ENCODE measurements around the gene WNT7B. TPM values are rescaled to one million over a fixed set of nuclear protein-coding genes. Genes with fewer than 3 reads are reported as not detected.

WNT7B gene
- total and polyA plus RNA-seq, 2 donors (not counting 1 experiment from before 2014, with no cell fraction given) = 0.22 to 0.67 TPM

DNA sequence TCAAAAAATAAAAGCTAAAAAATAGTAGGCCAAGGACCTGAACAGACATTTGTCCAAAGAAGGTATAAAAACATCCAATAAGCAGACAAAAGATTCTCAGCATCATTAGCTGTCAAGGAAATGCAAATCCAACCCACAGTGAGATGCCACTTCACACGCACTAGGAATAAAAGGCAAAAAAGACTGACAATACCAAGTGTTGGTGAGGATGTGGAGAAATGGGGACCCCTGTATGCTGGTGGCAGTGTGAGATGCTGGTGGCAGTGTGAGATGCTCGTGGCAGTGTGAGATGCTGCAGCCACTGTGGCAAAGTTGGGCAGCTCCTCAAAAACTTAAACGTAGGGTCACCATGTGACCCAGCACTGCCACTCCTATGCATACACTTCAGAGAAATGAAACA lies 38.0 kb downstream of the WNT7B start:
- H3K9me3 ChIP-seq (ENCODE audit: control extremely low read depth in 1 of 3, control insufficient read depth in 2 of 3, insufficient read depth in 1 of 3, low read length in 2 of 3) = peaks cover 0 to 16% (median 0%) of the 10 kb centered on the region in 3 donors
- ChIA-PET CTCF (no interaction called here), POLR2A (no interaction called here)
- no peak for DNase-seq
- Mint-ChIP-seq H3K4me3 (no peak overlapping the region), H3K27ac (no peak overlapping the region), H3K9me3 (ENCODE audit: insufficient read depth) (peaks cover 4% of the 10 kb centered on the region), H3K4me1 (no peaks in the 10 kb centered on the region), H3K27me3 (peaks cover 12% of the 10 kb centered on the region)
- no CpG with 5 or more reads among the region's 3 CpGs for WGBS (ENCODE audit: insufficient coverage)
- H3K4me1 ChIP-seq (ENCODE audit: control insufficient read depth in 2 of 2, insufficient read depth in 2 of 2, low read length in 2 of 2) = no peaks in the 10 kb centered on the region
- no peaks in the 10 kb centered on the region for H4K20me1 ChIP-seq (ENCODE audit: control insufficient read depth, insufficient read depth, low read length, poor library complexity, severe bottlenecking)
- intact Hi-C loops (cut with micrococcal nuclease) = no loop called here
- no peak for TF ChIP-seq EZH2 (IDR thresholded peaks at IDR 0.05; ENCODE audit: borderline replicate concordance, insufficient read depth, low read depth, low read length, poor library complexity, severe bottlenecking)
- no peak for TF ChIP-seq CTCF (IDR thresholded peaks at IDR 0.05)
- H3K36me3 ChIP-seq (replicated peaks in 1 of 2; ENCODE audit: control extremely low read depth in 1 of 2, control insufficient read depth in 1 of 2, extremely low read depth in 1 of 2, insufficient read depth in 2 of 2, low read length in 1 of 2) = no peaks in the 10 kb centered on the region
- no peak for ATAC-seq (ENCODE audit: low read depth)
- H3K4me3 ChIP-seq (ENCODE audit: control extremely low read depth in 1 of 5, extremely low read depth in 1 of 5, insufficient read depth in 1 of 5, low read depth in 2 of 5, low read length in 4 of 5) = no peak overlapping the region
- H3K27ac ChIP-seq (ENCODE audit: low read length in 2 of 2) = no peak overlapping the region
- H3K79me2 ChIP-seq (ENCODE audit: control insufficient read depth, insufficient read depth, low read length) = no peaks in the 10 kb centered on the region
- no peak overlapping the region for H3K9ac ChIP-seq (ENCODE audit: low read length)
- no peak overlapping the region for H3K4me2 ChIP-seq (replicated peaks; ENCODE audit: low read depth, low read length, poor library complexity, severe bottlenecking)
- peaks cover 0 to 10% (median 0%) of the 10 kb centered on the region in 4 experiments for H3K27me3 ChIP-seq (replicated peaks in 1 of 4; ENCODE audit: control extremely low read depth in 1 of 4, control insufficient read depth in 3 of 4, insufficient read depth in 4 of 4, low read length in 3 of 4)
- no peak overlapping the region for H2AFZ ChIP-seq (ENCODE audit: insufficient read depth, low read depth, low read length, poor library complexity, severe bottlenecking)

DNA sequence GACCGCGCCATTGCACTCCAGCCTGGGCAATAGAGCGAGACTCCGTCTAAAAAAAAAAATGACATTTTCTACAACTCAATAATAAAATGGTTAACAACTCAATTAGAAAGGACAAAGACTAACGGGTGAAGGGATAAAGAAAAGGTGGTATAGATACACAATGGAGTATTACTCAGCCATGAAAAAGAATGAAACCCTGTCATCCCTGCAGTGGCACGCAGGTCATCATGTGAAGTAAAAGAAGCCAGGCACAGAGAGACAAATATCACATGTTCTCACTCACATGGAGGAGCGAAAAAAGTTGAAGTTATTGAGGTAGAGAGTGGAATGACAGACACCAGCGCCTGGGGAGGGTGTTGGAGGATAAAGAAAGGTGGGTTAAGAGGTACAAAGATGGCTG lies 39.0 kb downstream of the WNT7B start:
- H3K4me1 ChIP-seq (ENCODE audit: control insufficient read depth in 2 of 2, insufficient read depth in 2 of 2, low read length in 2 of 2) = no peaks in the 10 kb centered on the region
- no peak overlapping the region for H3K27ac ChIP-seq (ENCODE audit: low read length in 2 of 2)
- peaks cover 0 to 10% (median 0%) of the 10 kb centered on the region in 4 experiments for H3K27me3 ChIP-seq (replicated peaks in 1 of 4; ENCODE audit: control extremely low read depth in 1 of 4, control insufficient read depth in 3 of 4, insufficient read depth in 4 of 4, low read length in 3 of 4)
- ChIA-PET POLR2A (no interaction called here), CTCF (no interaction called here)
- peaks cover 4% of the 10 kb centered on the region for H3K9me3 Mint-ChIP-seq (ENCODE audit: insufficient read depth)
- H3K27ac Mint-ChIP-seq = no peak overlapping the region
- no peak overlapping the region for H2AFZ ChIP-seq (ENCODE audit: insufficient read depth, low read depth, low read length, poor library complexity, severe bottlenecking)
- no peak overlapping the region for H3K9ac ChIP-seq (ENCODE audit: low read length)
- no peak for TF ChIP-seq EZH2 (IDR thresholded peaks at IDR 0.05; ENCODE audit: borderline replicate concordance, insufficient read depth, low read depth, low read length, poor library complexity, severe bottlenecking)
- no peak for TF ChIP-seq CTCF (IDR thresholded peaks at IDR 0.05)
- ATAC-seq (ENCODE audit: low read depth) (no peak), DNase-seq (no peak)
- WGBS (ENCODE audit: insufficient coverage) = 88% methylated on average over 3 of the region's 8 CpGs
- no peak overlapping the region for H3K4me3 ChIP-seq (ENCODE audit: control extremely low read depth in 1 of 5, extremely low read depth in 1 of 5, insufficient read depth in 1 of 5, low read depth in 2 of 5, low read length in 4 of 5)
- intact Hi-C loops (cut with micrococcal nuclease) = no loop called here
- H3K36me3 ChIP-seq (replicated peaks in 1 of 2; ENCODE audit: control extremely low read depth in 1 of 2, control insufficient read depth in 1 of 2, extremely low read depth in 1 of 2, insufficient read depth in 2 of 2, low read length in 1 of 2) = no peaks in the 10 kb centered on the region
- H3K9me3 ChIP-seq (ENCODE audit: control extremely low read depth in 1 of 3, control insufficient read depth in 2 of 3, insufficient read depth in 1 of 3, low read length in 2 of 3) = peaks cover 0 to 12% (median 0%) of the 10 kb centered on the region in 3 donors
- H3K4me3 Mint-ChIP-seq = no peak overlapping the region
- H3K27me3 Mint-ChIP-seq = peaks cover 21% of the 10 kb centered on the region
- H3K4me1 Mint-ChIP-seq = no peaks in the 10 kb centered on the region
- H3K4me2 ChIP-seq (replicated peaks; ENCODE audit: low read depth, low read length, poor library complexity, severe bottlenecking) = no peak overlapping the region
- H3K79me2 ChIP-seq (ENCODE audit: control insufficient read depth, insufficient read depth, low read length) = no peaks in the 10 kb centered on the region
- no peaks in the 10 kb centered on the region for H4K20me1 ChIP-seq (ENCODE audit: control insufficient read depth, insufficient read depth, low read length, poor library complexity, severe bottlenecking)

Data from B cell (primary cell).